Endothelial cell (in vitro differentiated cells): ENCODE results near the gene PDE6A. TPM values are rescaled to one million over a fixed set of nuclear protein-coding genes. Genes with fewer than 3 reads are reported as not detected.

ENCODE experiments used
- DNase-seq: peaks from one replicate; pipeline ENCODE4 v3.0.0; 2021; ENCODE audit warnings: low spot score
- H3K27ac Mint-ChIP-seq: one replicate; pipeline ENCODE4 v1.8.0; 2021; ENCODE audit warnings: mixed read lengths, inconsistent platforms; ENCODE audit not compliant: unreplicated experiment
- H3K27me3 Mint-ChIP-seq: one replicate; pipeline ENCODE4 v1.8.0; 2021; ENCODE audit warnings: mild to moderate bottlenecking, moderate library complexity, mixed read lengths, inconsistent platforms; ENCODE audit not compliant: unreplicated experiment
- H3K36me3 Mint-ChIP-seq: one replicate; pipeline ENCODE4 v1.8.0; 2021; ENCODE audit warnings: mild to moderate bottlenecking, low read depth, mixed read lengths, inconsistent platforms; ENCODE audit not compliant: unreplicated experiment
- H3K4me1 Mint-ChIP-seq: one replicate; pipeline ENCODE4 v1.8.0; 2021; ENCODE audit warnings: mild to moderate bottlenecking, mixed read lengths, inconsistent platforms; ENCODE audit not compliant: unreplicated experiment
- H3K4me3 Mint-ChIP-seq: one replicate; pipeline ENCODE4 v1.8.0; 2021; ENCODE audit warnings: mild to moderate bottlenecking, mixed read lengths, inconsistent platforms; ENCODE audit not compliant: unreplicated experiment
- H3K9me3 Mint-ChIP-seq: one replicate; pipeline ENCODE4 v1.8.0; 2021; ENCODE audit warnings: mixed read lengths, inconsistent platforms; ENCODE audit not compliant: unreplicated experiment
- total RNA-seq: library from RNA; stranded (reverse); fragmentation: NEBNext Ultra II Directional; extraction: Animal tissue kit (Norgen Biotek cat#: 25700); gene quantifications from one replicate; pipeline ENCODE4 v1.2.1, GENCODE V29; 2021; ENCODE audit not compliant: unreplicated experiment
- TF ChIP-seq, protein P1 (sequence below): fragments of 200-600 bp; sonication (generic); IDR thresholded peaks from one replicate; pipeline ENCODE4 v1.5.0; 2021; ENCODE audit warnings: antibody characterized with exemption; ENCODE audit not compliant: unreplicated experiment

PDE6A gene
- total RNA-seq, 1 donor from 2014 or later = not detected

GRCh38 chr5:149916334-149917072 is 28.1 kb downstream of the PDE6A start:
- Mint-ChIP-seq H3K4me1 (peaks cover 52% of the 10 kb centered on the region), H3K27me3 (peaks cover 1% of the 10 kb centered on the region), H3K36me3 (no peaks in the 10 kb centered on the region), H3K27ac (no peak overlapping the region), H3K4me3 (no peak overlapping the region), H3K9me3 (no peaks in the 10 kb centered on the region)
- TF ChIP-seq, protein P1, sequence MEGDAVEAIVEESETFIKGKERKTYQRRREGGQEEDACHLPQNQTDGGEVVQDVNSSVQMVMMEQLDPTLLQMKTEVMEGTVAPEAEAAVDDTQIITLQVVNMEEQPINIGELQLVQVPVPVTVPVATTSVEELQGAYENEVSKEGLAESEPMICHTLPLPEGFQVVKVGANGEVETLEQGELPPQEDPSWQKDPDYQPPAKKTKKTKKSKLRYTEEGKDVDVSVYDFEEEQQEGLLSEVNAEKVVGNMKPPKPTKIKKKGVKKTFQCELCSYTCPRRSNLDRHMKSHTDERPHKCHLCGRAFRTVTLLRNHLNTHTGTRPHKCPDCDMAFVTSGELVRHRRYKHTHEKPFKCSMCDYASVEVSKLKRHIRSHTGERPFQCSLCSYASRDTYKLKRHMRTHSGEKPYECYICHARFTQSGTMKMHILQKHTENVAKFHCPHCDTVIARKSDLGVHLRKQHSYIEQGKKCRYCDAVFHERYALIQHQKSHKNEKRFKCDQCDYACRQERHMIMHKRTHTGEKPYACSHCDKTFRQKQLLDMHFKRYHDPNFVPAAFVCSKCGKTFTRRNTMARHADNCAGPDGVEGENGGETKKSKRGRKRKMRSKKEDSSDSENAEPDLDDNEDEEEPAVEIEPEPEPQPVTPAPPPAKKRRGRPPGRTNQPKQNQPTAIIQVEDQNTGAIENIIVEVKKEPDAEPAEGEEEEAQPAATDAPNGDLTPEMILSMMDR = no peak
- DNase-seq = no peak

GRCh38 chr5:149915392-149916260 is 29.0 kb downstream of the PDE6A start:
- no peak overlapping the region for H3K27ac Mint-ChIP-seq

DNA sequence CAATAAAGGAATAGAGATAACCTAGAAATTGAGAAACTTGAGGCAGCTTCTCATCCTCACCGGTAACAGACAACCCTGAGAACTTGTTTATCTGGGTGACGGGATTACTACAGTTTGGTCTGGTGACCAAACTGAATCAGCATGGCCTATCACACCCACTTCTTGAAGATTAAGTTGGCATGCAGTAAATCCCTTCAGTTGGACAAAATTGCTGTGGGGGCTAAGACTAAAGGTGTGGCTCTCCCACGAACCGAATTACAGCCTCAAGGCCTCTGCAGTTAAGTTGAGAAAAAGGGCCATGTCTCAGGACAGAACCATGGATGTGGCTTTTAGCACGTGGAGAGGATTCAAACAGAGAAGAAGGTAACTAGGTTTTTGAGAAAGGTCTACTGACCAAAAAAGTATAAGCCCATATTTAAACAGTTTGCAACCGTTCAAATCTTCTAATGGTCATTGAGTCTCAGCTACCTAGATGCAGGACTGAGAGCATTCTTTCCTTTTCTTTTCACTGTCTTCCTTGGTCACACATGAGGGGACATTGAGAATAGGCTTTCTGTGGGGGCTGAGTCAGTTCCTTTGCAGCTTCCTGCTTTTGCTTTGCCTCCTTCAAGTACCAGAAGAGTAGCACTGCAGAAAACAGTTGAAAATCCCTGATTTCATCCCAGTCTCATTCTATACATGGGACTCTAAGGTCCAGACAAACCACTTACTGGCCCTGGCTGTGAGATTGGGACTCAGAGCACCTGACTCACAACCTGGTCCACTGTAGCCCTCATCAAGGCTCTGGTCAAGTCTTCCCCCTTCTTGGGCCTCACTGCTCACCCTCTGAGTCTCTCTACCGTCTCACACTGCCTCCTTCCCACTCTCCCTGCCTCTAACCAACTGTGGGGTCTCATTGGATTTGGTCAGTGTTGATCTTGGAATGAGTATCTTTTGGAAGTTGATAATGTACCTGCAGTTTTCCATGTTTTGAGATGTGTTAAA is 30.9 kb downstream of the PDE6A start:
- DNase-seq = no peak
- H3K4me1 Mint-ChIP-seq = peaks cover 53% of the 10 kb centered on the region
- H3K9me3 Mint-ChIP-seq = no peaks in the 10 kb centered on the region
- peaks cover 1% of the 10 kb centered on the region for H3K27me3 Mint-ChIP-seq
- TF ChIP-seq, protein P1 = no peak
- H3K36me3 Mint-ChIP-seq = no peaks in the 10 kb centered on the region
- peak overlapping the region; percentile 14 for H3K27ac Mint-ChIP-seq
- H3K4me3 Mint-ChIP-seq = no peak overlapping the region

More at GRCh38 chr5:149915392-149916260, 29.0 kb downstream of the PDE6A start:
- Mint-ChIP-seq H3K27me3 (peaks cover 1% of the 10 kb centered on the region), H3K9me3 (no peaks in the 10 kb centered on the region), H3K36me3 (no peaks in the 10 kb centered on the region), H3K4me1 (peaks cover 51% of the 10 kb centered on the region), H3K4me3 (no peak overlapping the region)
- DNase-seq = no peak
- TF ChIP-seq, protein P1 = no peak

- Mint-ChIP-seq H3K36me3 (no peaks in the 10 kb centered on the region), H3K4me1 (peaks cover 46% of the 10 kb centered on the region)
- DNase-seq = no peak
Measured at GRCh38 chr5:149912226-149912871, 32.2 kb downstream of the PDE6A start.

More at GRCh38 chr5:149912226-149912871, 32.2 kb downstream of the PDE6A start:
- TF ChIP-seq, protein P1 = no peak
- H3K27ac Mint-ChIP-seq = no peak overlapping the region
- H3K9me3 Mint-ChIP-seq = no peaks in the 10 kb centered on the region
- H3K4me3 Mint-ChIP-seq = no peak overlapping the region
- peaks cover 1% of the 10 kb centered on the region for H3K27me3 Mint-ChIP-seq
